Endothelial cell of umbilical vein (primary cell): Measurements from ENCODE around the gene ZNF503.

Experiments
- EZH2 ChIP-seq: IDR thresholded peaks from 2 replicates; pipeline ENCODE4 v1.6.1; 2012; ENCODE audit warnings: borderline replicate concordance, low read depth, mild to moderate bottlenecking, moderate library complexity, low read length, inconsistent platforms; ENCODE audit not compliant: severe bottlenecking
- JUN ChIP-seq: IDR thresholded peaks from 2 replicates; pipeline ENCODE4 v1.6.1; 2011; ENCODE audit warnings: borderline replicate concordance, low read depth; ENCODE audit not compliant: insufficient read length, insufficient read depth
- MYC ChIP-seq: IDR thresholded peaks from one replicate; pipeline ENCODE4 v1.6.1; 2011; ENCODE audit warnings: mild to moderate bottlenecking, low read depth, low read length
- POLR2A ChIP-seq: IDR thresholded peaks from 2 replicates; pipeline ENCODE4 v1.6.1; 2012; ENCODE audit warnings: low read depth, mild to moderate bottlenecking, control low read depth, low read length
- TF ChIP-seq, protein P1 (sequence below), 2 donors: IDR thresholded peaks; 1 replicate in 1 of 2; 2 replicates in 1 of 2; pipeline ENCODE4 v1.5.1; 2011; ENCODE audit warnings: low read length in 2 of 2, mild to moderate bottlenecking in 2 of 2, moderate library complexity in 2 of 2, control low read depth in 1 of 2, inconsistent platforms in 1 of 2, low read depth in 1 of 2; ENCODE audit not compliant: insufficient read depth in 1 of 2; ENCODE audit errors: extremely low read depth in 1 of 2
- TF ChIP-seq, protein P2 (sequence below): IDR thresholded peaks from 2 replicates; pipeline ENCODE4 v1.6.1; 2011; ENCODE audit not compliant: insufficient read depth, insufficient read length

DNA sequence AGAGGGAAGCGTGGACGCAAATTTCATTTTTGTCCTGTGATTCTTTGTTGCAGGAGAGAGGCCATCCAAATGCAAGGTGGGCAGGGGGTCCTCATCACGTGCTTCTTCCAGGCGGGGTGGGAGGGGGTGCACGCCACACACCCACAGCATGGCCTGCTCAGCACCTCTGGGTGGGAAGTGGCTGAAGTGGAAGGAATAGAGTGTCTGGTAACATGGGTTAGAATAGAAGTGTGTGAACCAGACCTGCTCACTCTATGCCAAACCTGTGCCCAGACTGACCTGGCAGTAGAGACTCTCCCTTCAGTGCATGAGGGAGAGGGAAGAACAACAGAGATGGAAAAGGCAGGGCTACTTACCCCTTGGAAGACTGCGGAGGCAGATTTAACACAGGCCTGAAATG, 21.7 kb downstream of the ZNF503 start:
- TF ChIP-seq JUN (no peak), POLR2A (no peak), EZH2 (no peak), MYC (no peak)
- TF ChIP-seq, protein P1, sequence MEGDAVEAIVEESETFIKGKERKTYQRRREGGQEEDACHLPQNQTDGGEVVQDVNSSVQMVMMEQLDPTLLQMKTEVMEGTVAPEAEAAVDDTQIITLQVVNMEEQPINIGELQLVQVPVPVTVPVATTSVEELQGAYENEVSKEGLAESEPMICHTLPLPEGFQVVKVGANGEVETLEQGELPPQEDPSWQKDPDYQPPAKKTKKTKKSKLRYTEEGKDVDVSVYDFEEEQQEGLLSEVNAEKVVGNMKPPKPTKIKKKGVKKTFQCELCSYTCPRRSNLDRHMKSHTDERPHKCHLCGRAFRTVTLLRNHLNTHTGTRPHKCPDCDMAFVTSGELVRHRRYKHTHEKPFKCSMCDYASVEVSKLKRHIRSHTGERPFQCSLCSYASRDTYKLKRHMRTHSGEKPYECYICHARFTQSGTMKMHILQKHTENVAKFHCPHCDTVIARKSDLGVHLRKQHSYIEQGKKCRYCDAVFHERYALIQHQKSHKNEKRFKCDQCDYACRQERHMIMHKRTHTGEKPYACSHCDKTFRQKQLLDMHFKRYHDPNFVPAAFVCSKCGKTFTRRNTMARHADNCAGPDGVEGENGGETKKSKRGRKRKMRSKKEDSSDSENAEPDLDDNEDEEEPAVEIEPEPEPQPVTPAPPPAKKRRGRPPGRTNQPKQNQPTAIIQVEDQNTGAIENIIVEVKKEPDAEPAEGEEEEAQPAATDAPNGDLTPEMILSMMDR (IDR thresholded peaks at IDR 0.05; ENCODE audit: extremely low read depth in 1 of 2, insufficient read depth in 1 of 2, low read depth in 1 of 2, low read length in 2 of 2) = no peak
- TF ChIP-seq, protein P2, sequence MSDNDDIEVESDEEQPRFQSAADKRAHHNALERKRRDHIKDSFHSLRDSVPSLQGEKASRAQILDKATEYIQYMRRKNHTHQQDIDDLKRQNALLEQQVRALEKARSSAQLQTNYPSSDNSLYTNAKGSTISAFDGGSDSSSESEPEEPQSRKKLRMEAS = no peak
